Upper lobe of left lung (tissue), 6 donors: Measurements from ENCODE around the gene MLNR. TPM values are rescaled to one million over a fixed set of nuclear protein-coding genes. Genes with fewer than 3 reads are reported as not detected.

Source experiments
- ATAC-seq, 2 donors: fragments of 200-7000 bp; cut with Tn5 transposase; one replicate each; pipeline ENCODE4 v1.9.1; 2022; ENCODE audit warnings: mild to moderate bottlenecking in 2 of 2, moderate library complexity in 2 of 2; ENCODE audit not compliant: low FRiP score in 2 of 2
- DNase-seq, 2 donors: peaks; one replicate each; pipeline ENCODE4 v3.0.0-alpha.2; 2019 to 2020
- H3K27ac ChIP-seq, 4 donors: fragments of 200-600 bp; sonication (generic); one replicate each; pipeline ENCODE4 v1.5.1; 2016 to 2019
- H3K27me3 ChIP-seq, 4 donors: fragments of 200-600 bp; sonication (generic); one replicate each; pipeline ENCODE4 v1.5.1; 2017 to 2019
- H3K36me3 ChIP-seq, 4 donors: fragments of 200-600 bp; sonication (generic); one replicate each; pipeline ENCODE4 v1.5.1; 2016 to 2019
- H3K4me1 ChIP-seq, 4 donors: fragments of 200-600 bp; sonication (generic); one replicate each; pipeline ENCODE4 v1.5.1; 2018 to 2019
- H3K4me3 ChIP-seq, 4 donors: fragments of 200-600 bp; sonication (generic); one replicate each; pipeline ENCODE4 v1.5.1; 2017 to 2019; ENCODE audit warnings: mild to moderate bottlenecking in 2 of 4, moderate library complexity in 1 of 4
- H3K9me3 ChIP-seq, 4 donors: fragments of 200-600 bp; sonication (generic); one replicate each; pipeline ENCODE4 v1.5.1; 2018 to 2019
- EP300 ChIP-seq, 4 donors: sonication (generic); formaldehyde crosslinking; IDR thresholded peaks; one replicate each; pipeline ENCODE4 v1.5.1; 2017; ENCODE audit warnings: antibody characterized with exemption in 4 of 4, control low read depth in 2 of 4
- POLR2A ChIP-seq, 4 donors: fragments of 450-650 bp; IDR thresholded peaks; one replicate each; pipeline ENCODE4 v1.5.1; 2016 to 2017; ENCODE audit warnings: antibody characterized with exemption in 4 of 4, mild to moderate bottlenecking in 2 of 4
- POLR2AphosphoS5 ChIP-seq, 2 donors: sonication (generic); formaldehyde crosslinking; IDR thresholded peaks; one replicate each; pipeline ENCODE4 v1.5.1; 2017; ENCODE audit warnings: antibody characterized with exemption in 2 of 2
- WGBS, 2 donors: methylation state at CpG; one replicate each; pipeline ENCODE4 v1.1.5; 2017 to 2018; 5-methylcytosine and 5-hydroxymethylcytosine counted together
- small RNA-seq, 4 donors: library from RNA; depleted of rRNA; stranded (forward); fragments of <200 nt; gene quantifications; one replicate each; pipeline ENCODE3, GENCODE V24; 2016
- total RNA-seq, 6 donors: library from RNA; depleted of rRNA in 4 of 6; stranded (reverse); fragments of >200 nt in 4 of 6; gene quantifications; one replicate each; pipeline versions ENCODE4 v1.1.0 to v1.2.1, GENCODE V29; 2016 to 2021
- TF ChIP-seq, protein P1 (sequence below), 6 experiments: fragments of 450-650 bp in 4 of 6; fragments of 200-600 bp in 2 of 6; sonication (generic) in 2 of 6; IDR thresholded peaks; one replicate each; pipeline ENCODE4 v1.5.1; 2016 to 2019; ENCODE audit warnings: antibody characterized with exemption in 6 of 6
- donor health status: DM: no; HTN: no; CAD: no; lungs with moderate emphysema.
- donor health status: DM: no; HTN: yes; CAD: no; lungs with severe emphysema.

The MLNR gene
- total RNA-seq, 6 donors from 2014 or later, result 0.30 to 0.49 TPM; not detected in 4

DNA sequence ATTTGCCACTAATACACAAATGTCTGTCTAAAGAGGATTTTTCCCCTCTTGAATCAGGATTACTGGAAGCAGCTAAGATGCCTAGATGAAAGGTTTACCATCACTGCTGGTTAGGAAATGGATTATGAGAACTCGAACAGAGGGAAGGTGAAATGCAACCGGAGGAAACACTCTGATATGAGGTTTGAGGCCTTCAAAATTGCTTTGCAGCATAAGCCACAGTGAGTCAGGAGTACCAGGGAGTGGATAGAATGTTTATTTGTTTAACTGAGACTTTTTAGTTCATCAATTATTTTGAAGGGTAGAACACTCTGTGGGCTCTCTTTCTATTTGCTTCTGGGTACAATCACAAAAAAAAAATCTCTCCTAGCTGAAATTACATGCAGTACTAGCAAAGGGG lies 45.7 kb downstream of the MLNR start:
- 60 to 74% methylated on average over 2 of the region's 2 CpGs for WGBS, 2 donors
- H3K4me1 ChIP-seq, result no peaks in the 10 kb centered on the region
- H3K27me3 ChIP-seq, result no peaks in the 10 kb centered on the region
- no peaks in the 10 kb centered on the region for H3K9me3 ChIP-seq
- ATAC-seq, result no peak
- TF ChIP-seq POLR2A (IDR thresholded peaks at IDR 0.05), result no peak
- TF ChIP-seq, protein P1, sequence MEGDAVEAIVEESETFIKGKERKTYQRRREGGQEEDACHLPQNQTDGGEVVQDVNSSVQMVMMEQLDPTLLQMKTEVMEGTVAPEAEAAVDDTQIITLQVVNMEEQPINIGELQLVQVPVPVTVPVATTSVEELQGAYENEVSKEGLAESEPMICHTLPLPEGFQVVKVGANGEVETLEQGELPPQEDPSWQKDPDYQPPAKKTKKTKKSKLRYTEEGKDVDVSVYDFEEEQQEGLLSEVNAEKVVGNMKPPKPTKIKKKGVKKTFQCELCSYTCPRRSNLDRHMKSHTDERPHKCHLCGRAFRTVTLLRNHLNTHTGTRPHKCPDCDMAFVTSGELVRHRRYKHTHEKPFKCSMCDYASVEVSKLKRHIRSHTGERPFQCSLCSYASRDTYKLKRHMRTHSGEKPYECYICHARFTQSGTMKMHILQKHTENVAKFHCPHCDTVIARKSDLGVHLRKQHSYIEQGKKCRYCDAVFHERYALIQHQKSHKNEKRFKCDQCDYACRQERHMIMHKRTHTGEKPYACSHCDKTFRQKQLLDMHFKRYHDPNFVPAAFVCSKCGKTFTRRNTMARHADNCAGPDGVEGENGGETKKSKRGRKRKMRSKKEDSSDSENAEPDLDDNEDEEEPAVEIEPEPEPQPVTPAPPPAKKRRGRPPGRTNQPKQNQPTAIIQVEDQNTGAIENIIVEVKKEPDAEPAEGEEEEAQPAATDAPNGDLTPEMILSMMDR (IDR thresholded peaks at IDR 0.05), result no peak
- TF ChIP-seq EP300 (IDR thresholded peaks at IDR 0.05), result no peak
- no peak for TF ChIP-seq POLR2AphosphoS5 (IDR thresholded peaks at IDR 0.05)
- H3K36me3 ChIP-seq, result peaks cover 0 to 47% (median 12%) of the 10 kb centered on the region in 4 donors
- DNase-seq, result no peak
- no peak overlapping the region for H3K27ac ChIP-seq
- H3K4me3 ChIP-seq, result no peak overlapping the region

DNA sequence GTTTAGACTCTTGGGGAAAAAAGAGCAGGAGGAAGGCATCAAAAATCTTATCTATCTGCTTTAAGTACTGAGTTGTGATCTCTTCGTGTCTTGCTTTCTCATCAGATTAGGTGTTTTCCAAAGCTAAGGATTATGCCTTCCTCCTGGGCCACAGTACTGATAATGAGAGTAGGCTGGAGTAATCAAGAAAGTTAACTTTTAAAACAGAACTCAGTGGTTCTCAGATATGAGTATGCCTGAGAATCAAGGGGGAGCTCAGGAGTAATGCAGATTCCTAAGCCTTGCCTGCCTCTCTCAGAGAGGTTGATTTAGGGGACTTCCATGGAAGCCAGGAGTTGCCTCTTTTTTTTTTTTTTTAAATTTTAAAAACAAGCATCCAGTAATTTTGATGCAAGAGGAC lies 51.1 kb downstream of the MLNR start:
- Histone ChIP-seq H3K4me3 (no peak overlapping the region), H3K27ac (no peak overlapping the region), H3K4me1 (no peaks in the 10 kb centered on the region), H3K9me3 (no peaks in the 10 kb centered on the region), H3K36me3 (peaks cover 0 to 22% (median 5%) of the 10 kb centered on the region in 4 donors), H3K27me3 (no peaks in the 10 kb centered on the region)
- ATAC-seq (no peak), DNase-seq (no peak)
- 0 to 67% methylated on average over 1 of the region's 1 CpG for WGBS, 2 donors
- TF ChIP-seq, protein P1 (IDR thresholded peaks at IDR 0.05), result no peak
- no peak for TF ChIP-seq EP300 (IDR thresholded peaks at IDR 0.05)
- no peak for TF ChIP-seq POLR2AphosphoS5 (IDR thresholded peaks at IDR 0.05)
- TF ChIP-seq POLR2A (IDR thresholded peaks at IDR 0.05), result no peak

Small RNAs within 50 kb of the gene (small RNA-seq; reads per million reads assigned to genes)
- 0 reads per million in 4 donors for gene COX7CP1

Other genes starting within 250 kb of the MLNR start
- gene FNDC3A, start 244.4 kb upstream of the MLNR start, total RNA-seq, result 10 to 100 TPM; 22.9 to 62.3 (median 44.6) TPM
- 10 to 100 TPM in 4 of 6 donors, 1 to 10 TPM in 2; 4.2 to 16.4 (median 10.6) TPM for gene CDADC1, start 27.6 kb downstream of the MLNR start, total RNA-seq
- 10 to 100 TPM; 12.5 to 49.2 (median 19.5) TPM for gene CAB39L, start 223.7 kb downstream of the MLNR start, total RNA-seq
- gene SETDB2, start 223.9 kb downstream of the MLNR start, total RNA-seq, result 10 to 100 TPM in 4 of 6 donors, 1 to 10 TPM in 2; 5.0 to 17.8 (median 14.1) TPM